Ectodermal cell (in vitro differentiated cells): Measurements from ENCODE around the gene PYDC1.
"Not testable (repeated sequence)": the region's sequence is repeated elsewhere in the genome, so short reads cannot be mapped to it uniquely, and the experiment has no call there.

Experiments used
- H3K27ac ChIP-seq: 2 replicates; pipeline ENCODE4 v1.7.0; 2013; ENCODE audit warnings: mild to moderate bottlenecking, low read depth, low read length; ENCODE audit not compliant: insufficient read depth, poor library complexity, severe bottlenecking
- H3K27me3 ChIP-seq: 2 replicates; pipeline ENCODE4 v1.7.0; 2013; ENCODE audit warnings: mild to moderate bottlenecking, low read length; ENCODE audit not compliant: insufficient read depth, control insufficient read depth, poor library complexity, severe bottlenecking
- H3K36me3 ChIP-seq: one replicate; pipeline ENCODE4 v1.7.0; 2013; ENCODE audit warnings: low read length; ENCODE audit not compliant: control insufficient read depth, insufficient read depth
- H3K4me1 ChIP-seq: one replicate; pipeline ENCODE4 v1.7.0; 2013; ENCODE audit warnings: low read length; ENCODE audit not compliant: control insufficient read depth, insufficient read depth
- H3K4me3 ChIP-seq: 2 replicates; pipeline ENCODE4 v1.7.0; 2013; ENCODE audit warnings: low read depth, low read length, control low read depth; ENCODE audit not compliant: insufficient read depth
- H3K9me3 ChIP-seq: 2 replicates; pipeline ENCODE4 v1.7.0; 2013; ENCODE audit warnings: mild to moderate bottlenecking, low read length, moderate library complexity; ENCODE audit not compliant: control insufficient read depth
- WGBS, 2 experiments: methylation state at CpG; one replicate each; pipeline ENCODE4 v1.1.7; 2013; ENCODE audit warnings: missing lambda C conversion rate in 2 of 2; 5-methylcytosine and 5-hydroxymethylcytosine counted together

PYDC1 gene

DNA sequence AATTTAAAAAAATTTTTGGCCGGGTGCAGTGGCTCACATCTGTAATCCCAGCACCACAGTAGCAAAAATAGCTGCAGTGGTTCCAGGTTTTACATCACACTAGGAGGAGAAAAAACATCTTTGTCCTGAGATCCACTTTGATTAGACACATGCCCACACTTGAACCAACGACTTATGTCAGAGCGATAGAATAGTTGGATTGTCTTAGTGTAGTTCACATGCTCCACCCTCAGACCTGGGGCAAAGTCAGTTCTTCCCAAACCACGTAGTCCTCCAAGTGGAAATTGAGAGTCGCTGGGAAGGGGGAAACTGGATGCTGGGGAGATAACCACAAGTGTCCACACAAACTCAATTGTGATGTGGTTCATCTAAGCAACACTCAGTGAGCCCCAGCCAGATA, 31.4 kb upstream of the PYDC1 start:
- WGBS, 2 experiments, result 95 to 99% methylated on average over 5 of the region's 5 CpGs
- Histone ChIP-seq H3K9me3 (no peaks in the 10 kb centered on the region), H3K36me3 (no peaks in the 10 kb centered on the region)

GRCh38 chr16:31246296-31246695, 29.4 kb upstream of the PYDC1 start:
- Histone ChIP-seq H3K27me3 (no peaks in the 10 kb centered on the region), H3K27ac (no peak overlapping the region), H3K9me3 (no peaks in the 10 kb centered on the region), H3K36me3 (no peaks in the 10 kb centered on the region), H3K4me3 (no peak overlapping the region), H3K4me1 (no peaks in the 10 kb centered on the region)
- WGBS, 2 experiments, result 91 to 95% methylated on average over 3 of the region's 3 CpGs

More for the DNA sequence above, 31.4 kb upstream of the PYDC1 start:
- Histone ChIP-seq H3K4me1 (no peaks in the 10 kb centered on the region), H3K4me3 (no peak overlapping the region), H3K27me3 (no peaks in the 10 kb centered on the region), H3K27ac (no peak overlapping the region)

DNA sequence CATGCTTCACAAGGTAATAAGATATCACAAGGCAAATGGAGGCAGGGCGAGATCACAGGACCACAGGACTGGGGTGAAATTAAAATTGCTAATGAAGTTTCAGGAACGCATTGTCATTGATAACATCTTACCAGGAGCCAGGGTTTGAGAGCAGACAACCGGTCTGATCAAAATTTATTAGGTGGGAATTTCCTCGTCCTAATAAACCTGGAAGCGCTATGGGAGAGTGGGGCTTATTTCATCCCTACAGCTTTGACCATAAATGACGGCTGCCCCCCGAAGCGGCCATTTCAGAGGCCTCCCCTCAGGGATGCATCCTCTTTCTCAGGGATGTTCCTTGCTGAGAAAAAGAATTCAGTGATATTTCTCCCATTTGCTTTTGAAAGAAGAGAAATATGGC, 28.7 kb upstream of the PYDC1 start:
- H3K27ac ChIP-seq, H3K27me3 ChIP-seq, H3K36me3 ChIP-seq, H3K4me3 ChIP-seq, H3K9me3 ChIP-seq, H3K4me1 ChIP-seq: not testable (repeated sequence)
- whole genome bisulfite sequencing, 2 experiments, result 26 to 28% methylated on average over 8 of the region's 8 CpGs

GRCh38 chr16:31243734-31244670, 27.1 kb upstream of the PYDC1 start:
- H3K4me1 ChIP-seq, result no peaks in the 10 kb centered on the region

GRCh38 chr16:31242206-31242605, 25.3 kb upstream of the PYDC1 start:
- no peaks in the 10 kb centered on the region for H3K27me3 ChIP-seq
- no peak overlapping the region for H3K4me3 ChIP-seq
- 87% methylated on average over 6 of the region's 6 CpGs for WGBS, 2 experiments
- H3K4me1 ChIP-seq, result no peaks in the 10 kb centered on the region
- no peaks in the 10 kb centered on the region for H3K9me3 ChIP-seq
- no peak overlapping the region for H3K27ac ChIP-seq
- H3K36me3 ChIP-seq, result no peaks in the 10 kb centered on the region

More at GRCh38 chr16:31243734-31244670, 27.1 kb upstream of the PYDC1 start:
- Histone ChIP-seq H3K27ac (no peak overlapping the region), H3K36me3 (no peaks in the 10 kb centered on the region), H3K4me3 (no peak overlapping the region), H3K27me3 (no peaks in the 10 kb centered on the region), H3K9me3 (no peaks in the 10 kb centered on the region)
- WGBS, 2 experiments, result 75 to 78% methylated on average over 7 of the region's 9 CpGs

DNA sequence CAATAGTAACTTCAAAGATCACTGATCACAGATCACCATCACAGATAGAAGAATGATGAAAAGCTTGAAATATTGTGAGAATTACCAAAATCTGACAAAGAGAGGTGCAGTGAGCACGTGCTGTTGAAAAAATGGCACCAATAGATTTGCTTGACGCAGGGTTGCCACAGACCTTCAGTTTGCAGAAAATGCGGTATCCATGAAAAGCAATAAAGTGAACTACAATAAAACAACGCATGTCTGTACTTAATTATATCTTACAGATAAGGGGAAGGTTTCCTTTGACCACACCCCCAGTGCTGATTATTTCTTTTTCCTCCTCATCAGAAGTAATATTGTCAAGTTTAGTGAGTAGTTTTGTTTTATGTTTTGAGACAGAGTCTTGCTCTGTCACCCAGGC, 21.1 kb upstream of the PYDC1 start:
- Histone ChIP-seq H3K27ac (no peak overlapping the region), H3K4me1 (no peaks in the 10 kb centered on the region), H3K27me3 (no peaks in the 10 kb centered on the region), H3K36me3 (no peaks in the 10 kb centered on the region), H3K9me3 (no peaks in the 10 kb centered on the region), H3K4me3 (no peak overlapping the region)
- 92 to 95% methylated on average over 4 of the region's 4 CpGs for WGBS, 2 experiments

- Histone ChIP-seq H3K4me3 (no peak overlapping the region), H3K27ac (no peak overlapping the region), H3K27me3 (no peaks in the 10 kb centered on the region), H3K4me1 (no peaks in the 10 kb centered on the region), H3K9me3 (no peaks in the 10 kb centered on the region), H3K36me3 (no peaks in the 10 kb centered on the region)
- 90 to 92% methylated on average over 10 of the region's 10 CpGs for WGBS, 2 experiments
Observed at GRCh38 chr16:31229501-31229900, 12.6 kb upstream of the PYDC1 start.

- 94 to 97% methylated on average over 4 of the region's 4 CpGs for WGBS, 2 experiments
Observed at GRCh38 chr16:31228206-31228605, 11.3 kb upstream of the PYDC1 start.

GRCh38 chr16:31225193-31225592, 8.3 kb upstream of the PYDC1 start:
- Histone ChIP-seq H3K9me3 (no peaks in the 10 kb centered on the region), H3K4me3 (no peak overlapping the region), H3K27me3 (no peaks in the 10 kb centered on the region), H3K4me1 (no peaks in the 10 kb centered on the region), H3K27ac (no peak overlapping the region), H3K36me3 (no peaks in the 10 kb centered on the region)
- whole genome bisulfite sequencing, 2 experiments, result 82 to 85% methylated on average over 3 of the region's 3 CpGs

More at GRCh38 chr16:31228206-31228605, 11.3 kb upstream of the PYDC1 start:
- H3K27me3 ChIP-seq, result no peaks in the 10 kb centered on the region
- H3K4me3 ChIP-seq, result no peak overlapping the region
- H3K36me3 ChIP-seq, result no peaks in the 10 kb centered on the region
- no peaks in the 10 kb centered on the region for H3K4me1 ChIP-seq
- H3K9me3 ChIP-seq, result no peaks in the 10 kb centered on the region
- no peak overlapping the region for H3K27ac ChIP-seq

- Histone ChIP-seq H3K4me1 (no peaks in the 10 kb centered on the region), H3K27me3 (no peaks in the 10 kb centered on the region), H3K27ac (no peak overlapping the region), H3K4me3 (no peak overlapping the region), H3K36me3 (no peaks in the 10 kb centered on the region), H3K9me3 (no peaks in the 10 kb centered on the region)
- WGBS, 2 experiments, result 95 to 96% methylated on average over 80 of the region's 80 CpGs
Observed at GRCh38 chr16:31224092-31224955, 7.4 kb upstream of the PYDC1 start.
